Retina (tissue), 1 donor: ENCODE results near the gene TDRD12.
"Not testable (repeated sequence)": the region's sequence is repeated elsewhere in the genome, so short reads cannot be mapped to it uniquely, and the experiment has no call there.

Source experiments
- DNase-seq: peaks from one replicate; pipeline ENCODE4 v3.0.0-alpha.2; 2016

The TDRD12 gene

GRCh38 chr19:32694316-32694715 is 25.3 kb upstream of the TDRD12 start:
- not testable (repeated sequence) for DNase-seq

GRCh38 chr19:32694851-32695250 is 24.7 kb upstream of the TDRD12 start:
- DNase-seq = not testable (repeated sequence)

GRCh38 chr19:32695506-32695905 is 24.1 kb upstream of the TDRD12 start:
- not testable (repeated sequence) for DNase-seq

- DNase-seq = not testable (repeated sequence)
These were observed 22.8 kb upstream of the TDRD12 start for GRCh38 chr19:32696771-32697170.

- not testable (repeated sequence) for DNase-seq
These were observed 19.4 kb upstream of the TDRD12 start for GRCh38 chr19:32700129-32700528.

GRCh38 chr19:32702010-32702409 is 17.6 kb upstream of the TDRD12 start:
- no peak for DNase-seq

- not testable (repeated sequence) for DNase-seq
These were observed 15.6 kb upstream of the TDRD12 start for GRCh38 chr19:32704006-32704405.

- DNase-seq = no peak
These were observed 11.1 kb upstream of the TDRD12 start for GRCh38 chr19:32708457-32708856.

- no peak for DNase-seq
These were observed 10.5 kb upstream of the TDRD12 start for GRCh38 chr19:32709032-32709431.

- DNase-seq = no peak
These were observed 7.8 kb upstream of the TDRD12 start for GRCh38 chr19:32711747-32712146.

GRCh38 chr19:32716203-32716602 is 3.4 kb upstream of the TDRD12 start:
- DNase-seq = not testable (repeated sequence)

- no peak for DNase-seq
These were observed 2.1 kb upstream of the TDRD12 start for GRCh38 chr19:32717496-32717895.

GRCh38 chr19:32718286-32718685 is 1.3 kb upstream of the TDRD12 start:
- DNase-seq = no peak

GRCh38 chr19:32720216-32720935 is 809 bp downstream of the TDRD12 start:
- no peak for DNase-seq

GRCh38 chr19:32720936-32721250 is 1.3 kb downstream of the TDRD12 start:
- DNase-seq = no peak

GRCh38 chr19:32735936-32736335 is 16.4 kb downstream of the TDRD12 start:
- DNase-seq = no peak

- no peak for DNase-seq
These were observed 23.5 kb downstream of the TDRD12 start for GRCh38 chr19:32743021-32743420.

- DNase-seq = no peak
These were observed 23.9 kb downstream of the TDRD12 start for GRCh38 chr19:32743447-32743846.

- no peak for DNase-seq
These were observed 25.2 kb downstream of the TDRD12 start for GRCh38 chr19:32744555-32745325.

GRCh38 chr19:32745594-32746251 is 26.2 kb downstream of the TDRD12 start:
- not testable (repeated sequence) for DNase-seq

- DNase-seq = not testable (repeated sequence)
These were observed 27.1 kb downstream of the TDRD12 start for GRCh38 chr19:32746631-32747196.

GRCh38 chr19:32748497-32748896 is 28.9 kb downstream of the TDRD12 start:
- DNase-seq = no peak

GRCh38 chr19:32748948-32749347 is 29.4 kb downstream of the TDRD12 start:
- DNase-seq = no peak

GRCh38 chr19:32749361-32749760 is 29.8 kb downstream of the TDRD12 start:
- DNase-seq = no peak
